Measurements from ENCODE around the gene EYA2.

EYA2 gene

DNA sequence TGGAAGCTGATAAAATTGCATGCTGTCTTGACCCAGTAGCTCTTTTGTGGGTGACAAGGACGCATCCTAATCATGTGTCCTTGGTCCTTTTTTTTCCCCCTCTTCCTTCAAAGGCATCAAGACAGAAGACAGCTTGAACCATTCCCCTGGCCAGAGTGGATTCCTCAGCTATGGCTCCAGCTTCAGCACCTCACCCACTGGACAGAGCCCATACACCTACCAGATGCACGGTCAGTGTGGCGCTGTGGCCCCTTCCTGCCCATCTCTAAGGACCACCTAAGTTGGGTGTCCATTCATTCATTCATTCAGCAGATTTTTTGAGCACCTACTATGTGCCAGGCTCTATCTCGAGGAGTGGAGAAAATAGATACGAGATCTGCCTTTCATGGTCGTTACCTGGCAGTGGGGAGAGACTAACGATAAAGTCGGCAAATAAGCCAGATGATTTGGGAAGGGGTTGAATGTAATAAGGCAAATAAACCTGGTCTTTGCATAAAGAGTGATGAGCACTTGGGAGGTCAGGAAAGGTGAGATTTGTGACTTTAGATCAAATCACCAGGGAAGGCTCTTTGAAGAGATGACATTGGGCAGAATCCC lies 121.5 kb downstream of the EYA2 start:
- DNase-seq = no peak

DNA sequence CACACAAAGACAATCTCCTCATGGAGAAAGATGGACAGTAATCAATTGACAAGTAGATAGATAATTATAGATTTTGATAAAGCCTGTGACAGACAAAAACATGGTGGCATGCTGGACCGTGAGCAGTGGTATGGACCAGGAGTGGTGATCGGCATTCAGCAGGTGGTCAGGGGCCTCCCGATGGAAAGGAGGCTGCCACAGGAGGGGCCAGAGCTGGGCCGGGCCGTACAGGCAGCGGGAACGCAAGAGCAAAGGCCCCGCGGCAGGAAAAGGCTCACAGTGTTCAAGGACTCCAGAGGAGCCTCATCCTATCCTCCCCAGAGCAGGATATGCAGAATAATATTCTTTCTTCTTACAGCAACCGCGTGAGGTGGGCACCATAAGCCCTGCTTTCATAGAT lies 123.7 kb downstream of the EYA2 start:
- DNase-seq = no peak

DNA sequence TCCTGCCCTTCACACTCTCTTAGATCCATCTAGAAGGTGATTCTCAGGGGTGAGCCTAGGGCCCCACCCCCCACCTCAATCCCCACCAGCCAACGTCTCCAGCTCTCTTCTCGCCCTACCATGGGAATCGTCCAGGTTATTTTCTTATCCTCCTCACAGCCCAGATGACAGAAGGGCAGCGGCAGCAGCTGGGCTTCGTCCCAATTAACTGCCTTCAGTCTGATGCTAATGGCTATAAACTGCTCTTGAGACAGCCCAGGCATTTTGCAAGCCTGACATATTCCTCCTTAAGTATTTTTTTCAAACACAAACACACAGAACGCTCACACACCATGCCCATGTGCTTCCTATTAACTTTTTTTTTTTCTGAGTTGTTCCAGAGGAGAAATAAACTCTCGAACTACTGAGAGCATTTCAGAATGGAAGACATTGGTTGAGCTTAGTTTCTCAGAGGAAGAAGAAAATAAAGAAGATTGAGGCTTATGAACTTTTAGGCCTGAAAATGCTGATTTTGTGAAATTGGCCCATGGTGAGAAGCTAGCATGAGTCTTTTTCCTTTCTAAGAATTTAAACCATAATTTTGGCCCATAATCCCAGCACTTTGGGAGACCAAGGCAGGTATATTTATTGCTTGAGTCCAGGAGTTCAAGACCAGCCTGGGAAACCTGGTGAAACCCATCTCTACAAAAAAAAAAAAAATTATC lies 124.6 kb downstream of the EYA2 start:
- DNase-seq = no peak

DNA sequence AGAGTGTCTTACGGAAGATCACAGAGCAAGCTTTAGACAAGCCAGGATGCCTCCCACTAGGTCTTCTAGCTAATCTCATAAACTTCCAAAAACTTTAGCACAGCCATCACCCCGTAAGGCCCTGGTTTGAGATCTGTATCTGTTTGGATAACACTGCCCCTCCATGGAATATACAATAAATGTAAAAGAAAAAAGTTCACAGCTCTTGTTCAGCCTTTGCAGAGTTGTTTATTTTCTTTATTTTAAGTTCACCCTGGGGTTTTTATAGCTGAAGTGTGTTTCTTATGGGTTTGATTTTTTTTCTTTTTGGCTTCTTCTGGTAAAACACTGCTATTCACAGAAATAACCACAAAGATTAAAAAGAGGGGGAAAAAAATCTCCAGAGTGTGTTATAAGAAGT lies 125.6 kb downstream of the EYA2 start:
- no peak for DNase-seq

DNA sequence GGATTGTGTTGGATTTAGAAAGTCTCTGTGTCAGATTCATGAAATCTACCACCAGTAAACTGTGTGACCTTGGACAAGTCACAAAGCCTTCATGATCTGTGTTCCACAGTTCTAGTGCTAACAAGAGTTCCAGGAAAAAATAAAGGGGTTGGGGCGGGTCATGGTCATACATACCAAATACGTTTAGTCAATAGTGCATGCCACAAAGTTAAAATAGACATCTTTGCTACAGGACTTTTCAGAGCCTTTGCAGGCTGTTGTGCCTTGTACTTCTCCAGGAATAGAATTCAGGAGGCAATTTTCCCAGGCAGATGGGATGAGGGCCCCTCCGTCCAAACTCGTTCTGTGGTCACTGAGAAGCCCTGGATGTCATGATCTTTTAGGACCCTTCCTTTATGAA lies 127.2 kb downstream of the EYA2 start:
- no peak for DNase-seq

DNA sequence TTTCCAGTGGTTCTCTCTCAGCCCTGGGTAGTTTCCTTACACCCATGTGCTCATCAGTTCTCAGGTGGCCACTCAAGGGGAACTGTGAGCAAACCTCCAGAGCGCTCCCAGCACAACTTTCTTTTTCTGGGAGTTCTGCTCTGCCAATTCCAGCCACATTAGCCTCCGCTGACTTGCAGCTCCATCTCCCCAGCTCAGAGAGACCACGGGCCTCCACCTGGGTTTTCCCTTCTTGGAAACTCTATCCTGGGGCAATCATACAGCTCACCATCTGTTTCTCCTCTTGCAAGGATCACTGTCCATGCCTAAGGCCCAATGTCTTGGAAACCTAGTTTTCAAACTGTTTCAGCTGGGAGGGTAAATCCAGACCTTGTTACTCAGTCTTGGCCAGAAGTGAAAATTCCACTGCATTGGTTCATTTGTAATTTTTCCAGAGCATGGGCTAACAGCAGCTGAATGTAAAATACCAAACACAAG lies 129.9 kb downstream of the EYA2 start:
- DNase-seq = no peak

DNA sequence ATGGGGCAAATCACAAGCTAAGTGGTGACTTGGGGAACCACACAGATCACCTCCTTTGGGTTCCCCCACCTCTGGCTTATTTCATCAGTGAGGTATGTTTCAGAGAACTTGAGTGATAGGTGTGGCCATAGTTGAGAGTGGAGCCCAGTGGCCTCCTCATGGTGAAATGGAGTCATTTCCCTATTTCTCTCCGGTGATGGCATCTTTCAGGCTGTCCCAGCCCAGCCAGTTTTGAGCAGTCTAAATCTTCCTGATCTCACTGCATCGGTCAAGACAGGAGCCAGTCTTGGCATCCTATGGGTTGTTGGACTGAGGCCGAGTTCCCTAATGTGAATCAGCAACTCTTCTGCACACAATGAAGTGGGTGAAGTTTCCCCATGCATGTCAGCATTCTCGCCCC lies 132.4 kb downstream of the EYA2 start:
- no peak for DNase-seq

DNA sequence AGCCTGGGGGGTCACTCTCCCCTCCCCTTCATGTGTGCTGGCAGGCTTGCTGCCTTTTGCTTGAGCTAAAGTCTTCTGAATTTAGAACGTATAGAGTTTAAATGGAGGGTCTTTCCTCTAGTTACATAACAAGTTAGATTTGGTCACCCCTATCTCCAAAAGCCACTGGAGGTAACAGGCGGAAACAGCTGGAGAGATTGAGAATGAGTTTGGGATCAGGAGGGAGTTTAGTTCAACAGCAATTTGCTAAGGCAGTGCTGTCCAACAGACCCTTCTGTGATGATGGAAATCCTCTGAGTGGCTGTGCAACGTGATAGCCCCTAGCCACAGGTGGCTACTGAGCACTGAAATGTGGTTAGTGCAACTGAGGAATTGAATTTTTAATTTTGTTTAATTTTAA lies 132.8 kb downstream of the EYA2 start:
- DNase-seq = no peak

DNA sequence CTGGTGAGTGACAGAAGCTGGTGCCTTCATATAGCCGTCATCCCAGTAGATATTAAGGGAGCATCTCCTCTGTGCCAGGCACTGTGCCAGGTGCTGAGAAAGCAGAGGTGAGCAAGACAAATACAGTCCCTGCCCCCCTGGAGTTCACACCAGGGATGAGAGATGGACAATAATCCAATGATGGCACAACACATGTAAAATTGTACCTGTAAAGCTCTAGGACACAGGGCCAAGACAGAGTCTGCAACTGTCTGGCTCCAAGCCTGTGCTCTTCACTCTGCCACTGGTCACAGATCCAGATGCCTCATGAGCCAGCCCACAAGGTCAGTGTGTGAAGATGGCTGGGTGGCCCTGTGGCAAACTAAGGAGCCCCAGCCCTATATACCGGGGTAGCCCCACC lies 133.8 kb downstream of the EYA2 start:
- no peak for DNase-seq

DNA sequence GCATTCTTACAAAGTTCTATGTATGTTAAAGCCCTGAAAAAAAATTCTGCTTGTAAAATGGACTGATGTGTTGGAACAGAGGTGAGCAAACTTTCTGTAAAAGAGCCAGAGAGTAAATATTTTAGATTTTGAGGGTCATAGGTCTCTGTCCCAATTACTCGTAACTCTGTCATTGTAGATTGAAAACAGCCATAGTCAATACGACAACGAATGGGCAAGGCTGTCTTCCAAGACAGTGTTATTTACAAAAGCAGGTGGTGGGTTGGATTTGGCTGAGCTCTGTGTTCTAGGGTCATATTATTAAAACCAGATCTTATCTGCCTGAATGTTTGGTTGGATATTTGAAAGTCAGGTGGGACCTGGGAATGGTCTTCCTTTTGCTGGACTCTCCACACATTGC lies 135.2 kb downstream of the EYA2 start:
- no peak for DNase-seq

DNA sequence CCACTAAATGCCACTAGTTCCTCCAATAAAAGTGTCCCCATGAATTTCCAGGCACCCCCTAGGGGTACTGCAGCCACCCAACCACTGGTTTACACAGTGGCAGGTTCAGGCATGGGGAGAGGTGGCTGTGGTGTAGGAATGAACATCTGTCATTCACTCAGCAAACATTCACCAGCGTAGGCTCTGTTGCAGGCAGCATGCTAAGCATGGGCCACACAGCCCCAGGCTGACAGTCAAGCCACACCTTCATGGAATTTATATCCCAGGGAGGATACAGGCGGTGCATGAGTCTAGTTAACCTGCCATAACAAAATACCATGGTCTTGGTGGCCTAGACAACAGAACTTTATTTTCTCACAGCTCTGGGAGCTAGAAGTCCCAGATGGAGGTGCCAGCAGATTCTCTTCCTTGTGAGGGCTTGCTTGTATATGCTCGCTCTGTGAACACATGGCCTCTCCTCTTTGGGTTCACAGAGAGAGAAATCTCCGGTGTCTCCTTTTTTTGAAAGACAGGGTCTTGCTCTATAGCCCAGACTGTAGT lies 135.7 kb downstream of the EYA2 start:
- no peak for DNase-seq

DNA sequence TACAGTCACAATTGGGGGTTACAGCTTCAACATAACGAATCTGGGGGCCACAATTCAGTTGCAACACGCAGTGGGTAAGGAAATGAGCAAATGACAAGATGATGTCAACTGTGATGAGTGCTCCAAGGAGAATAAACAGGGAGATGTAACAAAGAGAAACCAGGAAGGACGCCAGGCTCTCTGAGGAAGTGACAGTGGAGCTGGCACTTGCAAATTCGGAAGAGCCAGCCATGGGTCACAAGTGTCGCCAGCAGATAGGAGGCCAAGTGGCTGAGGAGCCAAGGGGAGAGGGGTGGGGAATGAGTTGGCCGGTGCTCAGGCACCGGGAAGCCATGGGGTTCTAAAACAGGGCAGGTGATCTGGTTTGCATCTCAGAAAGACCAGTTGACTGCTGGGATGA lies 136.4 kb downstream of the EYA2 start:
- no peak for DNase-seq

DNA sequence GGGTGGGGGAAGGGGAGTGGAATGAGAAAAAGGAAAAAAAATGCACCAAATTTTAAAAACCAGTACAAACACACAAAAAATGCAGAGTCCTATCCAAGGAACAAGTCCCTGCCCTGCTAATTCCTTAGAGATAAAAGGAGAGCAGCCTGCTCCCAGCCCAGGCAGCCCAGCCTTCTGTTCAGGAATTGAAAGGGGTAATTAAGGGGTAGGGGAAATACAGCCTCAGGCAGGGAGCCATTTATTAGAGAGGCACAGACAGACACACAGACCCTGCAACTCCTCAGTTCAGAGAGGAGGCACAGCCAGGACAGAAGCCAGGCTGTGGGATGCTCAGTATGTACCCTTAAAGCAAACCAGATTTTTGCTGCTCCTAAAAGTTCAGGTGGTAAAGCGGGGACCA lies 137.2 kb downstream of the EYA2 start:
- DNase-seq = no peak

DNA sequence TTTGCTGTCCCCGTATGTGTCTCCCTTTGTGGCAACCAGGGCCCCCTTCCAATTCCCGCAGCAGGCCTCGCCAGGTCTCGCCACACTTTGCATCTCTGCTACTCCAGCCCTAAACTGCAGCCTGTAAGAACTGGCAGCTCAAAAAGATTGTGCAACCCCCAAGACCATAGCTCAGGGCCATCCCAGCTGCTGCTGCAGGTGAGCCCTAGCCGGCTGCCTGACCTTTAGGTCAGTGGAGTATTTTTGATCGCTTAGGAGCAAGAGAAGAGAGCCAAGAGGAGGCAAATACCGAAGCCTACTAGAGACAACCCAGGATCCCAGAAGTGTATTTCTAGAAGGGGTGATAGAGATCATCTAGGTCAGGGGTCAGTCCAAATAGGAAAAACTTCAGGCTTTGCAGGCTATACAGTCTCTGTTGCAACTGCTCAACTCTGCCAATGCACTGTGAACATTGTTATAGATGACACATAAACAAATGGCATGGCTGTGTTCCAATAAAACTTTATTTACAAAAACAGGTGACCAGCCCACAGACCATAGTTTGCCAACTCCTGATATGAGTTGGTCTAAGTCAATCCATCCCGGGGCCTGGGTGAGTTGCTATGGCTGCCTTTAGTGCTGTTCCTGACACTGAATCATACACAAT lies 138.4 kb downstream of the EYA2 start:
- DNase-seq = no peak

DNA sequence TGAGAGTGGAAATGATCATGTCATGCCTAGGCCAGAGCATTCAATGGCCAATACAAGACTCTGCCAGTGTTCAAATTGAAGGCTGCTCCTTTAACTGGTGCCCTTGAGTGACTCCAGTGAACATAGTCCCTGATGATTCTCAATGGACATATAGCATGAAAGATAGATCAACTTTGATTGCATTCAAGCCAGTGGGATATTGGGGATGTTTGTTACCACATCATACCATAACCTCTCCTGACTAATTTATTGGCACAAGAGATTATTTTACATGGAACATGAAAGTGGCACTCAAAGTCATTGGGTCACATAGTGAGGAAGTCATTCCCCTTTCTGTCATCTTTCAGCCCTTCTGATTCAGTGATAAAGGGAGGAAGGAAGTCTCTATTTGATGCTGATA lies 139.0 kb downstream of the EYA2 start:
- DNase-seq = no peak

DNA sequence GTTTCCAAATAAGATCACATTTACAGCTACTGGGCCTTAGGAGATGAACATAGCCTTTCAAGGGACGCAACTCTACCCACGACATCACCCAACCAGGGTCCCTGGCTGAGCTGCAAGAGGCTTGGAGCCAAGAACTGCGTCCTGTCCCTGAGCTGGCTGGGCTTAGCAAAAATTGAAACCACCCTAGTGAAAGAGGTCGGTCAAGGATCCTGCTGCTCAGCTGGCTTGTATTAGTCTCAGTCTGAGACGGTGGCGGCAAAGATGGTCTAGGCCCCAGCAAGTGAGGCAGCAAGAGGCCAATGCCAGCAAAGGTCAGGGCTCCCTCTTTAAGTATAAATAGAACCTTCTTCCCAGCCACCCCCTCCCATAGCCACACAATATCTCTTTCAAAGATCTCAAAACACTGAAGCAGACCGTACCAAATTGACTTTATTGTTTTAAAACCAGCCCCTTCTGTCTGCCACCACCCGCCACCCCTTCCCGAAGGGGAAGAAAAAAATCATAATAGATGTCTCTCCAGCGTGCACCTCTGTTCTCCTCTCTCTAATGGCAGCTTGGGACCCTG lies 140.5 kb downstream of the EYA2 start:
- no peak for DNase-seq

DNA sequence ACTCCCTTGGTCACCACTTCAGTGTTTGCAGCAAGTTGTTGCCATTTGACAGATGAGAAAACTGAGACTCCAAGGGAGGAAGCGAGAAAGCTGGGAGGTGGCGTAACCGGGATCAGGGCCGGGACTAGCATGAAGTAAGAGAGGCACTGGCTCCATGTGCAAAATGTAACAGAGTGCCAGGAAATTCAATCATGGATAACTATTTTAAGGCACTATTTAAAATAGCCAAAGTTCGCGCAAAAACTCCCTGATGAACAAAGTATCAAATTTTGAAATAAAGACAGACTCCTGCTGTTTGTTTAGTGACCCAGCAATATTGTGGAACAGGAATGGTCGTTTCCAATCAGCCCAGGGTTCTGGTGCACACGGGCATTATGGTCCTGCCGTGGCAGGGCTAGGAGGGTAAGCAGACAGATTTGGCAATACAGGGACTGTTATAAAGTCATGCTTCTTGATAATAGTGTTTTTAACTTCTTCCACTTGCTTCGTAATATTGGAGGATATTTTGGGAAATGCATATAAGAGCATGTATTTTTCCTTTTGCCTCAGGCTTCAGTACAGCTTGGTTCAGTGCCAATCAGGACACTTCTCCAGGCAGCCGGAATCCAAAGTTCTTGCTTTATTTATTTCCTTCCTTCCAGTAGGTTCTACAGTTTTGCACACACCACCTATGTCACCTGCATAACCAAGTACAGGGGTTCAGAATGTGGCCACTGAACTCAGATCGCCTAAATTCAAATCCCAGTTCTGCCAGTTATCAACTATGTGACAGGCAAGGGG lies 141.6 kb downstream of the EYA2 start:
- DNase-seq = no peak

DNA sequence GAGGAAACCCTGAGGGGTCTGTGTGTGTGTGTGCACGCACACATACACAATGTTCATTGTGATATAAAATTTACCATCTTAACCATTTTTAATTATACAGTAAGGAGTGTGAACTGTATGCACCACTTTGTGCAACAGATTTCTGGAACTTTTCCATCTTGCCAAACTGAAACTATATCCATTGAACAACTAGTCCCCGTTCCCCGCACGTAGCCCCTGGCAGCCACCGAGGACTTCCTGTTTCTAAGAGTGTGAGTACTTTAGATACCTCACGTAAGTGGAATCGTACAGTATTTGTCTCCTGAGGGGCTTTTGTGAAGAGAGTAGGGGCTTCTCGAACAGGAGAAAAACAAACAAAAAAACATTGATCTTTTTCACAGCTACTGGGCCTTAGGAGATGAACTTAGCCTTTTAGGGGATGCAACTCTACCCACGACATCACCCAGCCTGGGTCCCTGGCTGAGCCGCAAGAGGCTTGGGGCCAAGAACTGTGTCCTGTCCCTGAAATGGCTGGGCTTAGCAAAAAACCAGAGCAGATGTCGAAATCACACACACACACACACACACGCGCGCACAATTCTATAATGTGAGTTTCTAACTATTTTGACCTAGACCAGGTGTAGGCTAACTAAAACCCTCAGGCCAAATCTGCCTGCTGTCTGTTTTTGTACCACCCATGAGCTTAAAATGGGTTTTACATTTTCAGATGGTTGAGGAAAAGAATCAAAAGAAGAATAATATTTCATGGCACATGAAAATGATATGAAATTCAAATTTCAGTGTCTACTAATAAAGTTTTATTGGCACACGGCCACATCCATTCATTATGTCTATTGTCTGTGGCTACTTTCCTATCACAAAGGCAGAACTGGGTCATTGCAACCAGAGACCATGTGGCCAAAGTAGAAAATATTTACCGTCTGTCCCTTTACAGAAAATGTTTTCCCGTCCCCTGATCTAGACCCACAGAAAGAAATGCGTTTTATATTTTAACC lies 144.2 kb downstream of the EYA2 start:
- no peak for DNase-seq

DNA sequence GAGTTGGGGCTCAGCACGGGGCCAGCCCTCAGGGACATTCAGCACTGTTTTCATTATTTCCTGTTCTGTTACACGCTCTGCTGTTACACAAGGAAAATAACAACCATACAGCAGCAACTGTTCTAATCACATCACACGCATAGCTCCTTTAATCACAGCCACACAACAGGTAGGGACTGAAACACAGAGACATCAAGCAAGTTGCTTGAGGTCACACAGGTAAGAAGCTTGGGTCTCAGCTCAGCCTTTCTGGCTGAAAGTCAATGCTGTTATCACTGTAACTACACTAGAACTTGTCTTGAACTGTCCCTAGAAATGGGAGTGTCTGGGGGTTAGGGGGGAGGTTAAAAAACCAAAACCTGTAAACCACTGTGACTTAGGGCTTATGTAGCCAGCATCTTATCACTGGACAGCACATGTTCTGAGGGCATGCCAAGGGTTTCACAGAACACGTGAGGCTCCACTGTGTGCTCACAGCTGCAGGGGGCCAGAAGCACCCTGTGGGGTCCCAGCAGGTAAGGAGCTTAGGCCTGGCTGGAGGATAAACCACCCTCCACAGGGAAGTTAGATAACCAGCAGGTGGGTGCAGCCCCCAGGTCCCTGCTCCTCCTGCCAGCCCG lies 146.0 kb downstream of the EYA2 start:
- no peak for DNase-seq

DNA sequence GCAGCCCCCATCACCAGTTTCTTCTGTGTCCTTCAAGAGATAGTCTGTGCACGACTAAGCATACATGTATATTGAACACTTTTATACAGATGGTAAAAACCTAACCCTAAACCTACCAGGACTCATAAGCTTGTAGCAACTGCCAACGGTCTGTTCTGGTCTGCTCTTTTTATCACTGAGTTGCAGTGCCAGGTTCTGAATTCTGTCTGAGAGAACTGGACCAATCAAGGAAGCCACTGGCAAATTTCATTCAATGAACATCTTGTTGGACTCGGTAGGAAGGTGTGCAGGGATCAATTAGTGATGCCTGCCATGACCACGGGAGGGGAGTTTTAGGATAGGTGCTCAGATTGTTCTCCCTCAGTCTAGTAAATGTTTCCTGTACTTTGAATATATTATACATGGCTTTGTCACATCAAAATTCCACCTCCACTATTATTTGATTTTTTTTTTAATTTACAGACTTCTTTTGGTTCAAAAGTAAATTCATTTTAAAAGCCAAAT lies 146.8 kb downstream of the EYA2 start:
- no peak for DNase-seq

DNA sequence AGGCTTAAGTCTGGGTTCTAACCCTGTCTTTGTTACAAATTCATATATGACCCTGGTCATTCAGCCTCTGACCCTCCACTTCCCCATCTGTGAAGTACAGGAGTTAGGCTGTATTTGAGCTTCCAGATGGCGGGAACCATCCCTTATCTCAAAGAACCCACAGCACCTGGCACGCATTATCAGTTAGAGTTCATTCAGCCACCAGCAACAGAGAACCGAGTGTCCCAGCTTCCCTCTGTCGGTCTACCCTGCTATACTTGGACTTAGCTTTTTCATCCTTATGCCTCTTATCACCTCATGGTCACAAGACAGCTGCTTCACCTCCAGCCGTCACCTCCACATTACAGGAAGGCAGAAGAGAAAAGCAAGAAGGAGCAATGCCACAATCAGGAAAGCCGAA lies 147.8 kb downstream of the EYA2 start:
- DNase-seq = no peak

All from activated CD4-positive, alpha-beta T cell treated with anti-CD3 and anti-CD28 coated beads for 1 hour (primary cell).